Activated CD4-positive, alpha-beta T cell treated with anti-CD3 and anti-CD28 coated beads, Interleukin-2, amount 50 U/mL, for 16 hours (primary cell): ENCODE results near the gene TLR8.

ENCODE experiments used
- DNase-seq: peaks from one replicate; pipeline ENCODE4 v3.0.0-alpha.2; 2020

TLR8 gene

GRCh38 chrX:12970691-12971202 is 64.3 kb downstream of the TLR8 start:
- DNase-seq = peak; percentile 74

GRCh38 chrX:12971282-12972003 is 65.0 kb downstream of the TLR8 start:
- DNase-seq = peak; percentile 58

- no peak for DNase-seq
These were observed 65.8 kb downstream of the TLR8 start for GRCh38 chrX:12972243-12972642.
